Measurements from ENCODE around the gene TMEM223. TPM values are rescaled to one million over a fixed set of nuclear protein-coding genes. Genes with fewer than 3 reads are reported as not detected.
"Not testable (repeated sequence)": the region's sequence is repeated elsewhere in the genome, so short reads cannot be mapped to it uniquely, and the experiment has no call there.

TMEM223 gene, protein sequence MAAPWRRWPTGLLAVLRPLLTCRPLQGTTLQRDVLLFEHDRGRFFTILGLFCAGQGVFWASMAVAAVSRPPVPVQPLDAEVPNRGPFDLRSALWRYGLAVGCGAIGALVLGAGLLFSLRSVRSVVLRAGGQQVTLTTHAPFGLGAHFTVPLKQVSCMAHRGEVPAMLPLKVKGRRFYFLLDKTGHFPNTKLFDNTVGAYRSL
- polyA plus RNA-seq (2013, experiment 1 of 4), result 25.9 TPM
- polyA plus RNA-seq (2013, experiment 2 of 4), result 27.9 TPM
- polyA plus RNA-seq (2013, experiment 3 of 4), result 21.4 TPM
- polyA plus RNA-seq (2013, experiment 4 of 4), result 22.0 TPM

DNA sequence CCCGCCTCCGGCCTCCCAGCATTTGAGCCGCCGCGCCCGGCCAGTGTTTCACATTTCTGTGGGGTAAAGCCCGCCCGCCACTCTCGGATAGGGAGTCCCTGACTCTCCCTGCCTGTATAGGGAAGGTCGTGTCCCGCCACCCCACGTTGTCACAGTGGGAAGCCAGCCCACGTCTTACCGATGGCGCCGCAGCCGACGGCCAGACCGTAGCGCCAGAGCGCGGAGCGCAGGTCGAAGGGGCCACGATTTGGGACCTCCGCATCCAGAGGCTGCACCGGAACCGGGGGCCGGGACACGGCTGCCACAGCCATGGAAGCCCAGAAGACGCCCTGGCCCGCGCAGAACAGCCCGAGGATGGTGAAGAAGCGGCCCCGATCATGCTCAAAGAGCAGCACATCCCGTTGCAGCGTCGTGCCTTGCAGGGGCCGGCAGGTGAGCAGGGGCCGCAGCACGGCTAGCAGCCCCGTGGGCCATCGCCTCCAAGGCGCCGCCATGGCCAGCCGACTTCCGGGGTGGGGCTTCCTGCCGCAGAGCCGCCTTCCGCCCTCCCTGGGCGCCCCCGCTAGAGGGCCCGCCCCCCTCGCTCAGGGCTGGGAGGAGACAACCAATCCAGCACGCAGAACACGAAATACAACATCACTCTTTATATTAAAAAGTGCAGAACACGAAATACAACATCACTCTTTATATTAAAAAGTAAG is at the start of gene TMEM223:
TSS of gene TMEM223 (minus strand) at position 506 of the 701 bp plus-strand sequence. CDS start at position 494, 12 bp downstream.
- Histone ChIP-seq H3K4me3 (ENCODE audit: insufficient read depth, low read depth, low read length) (peak within 1 kb of the TSS; percentile 99), H3K36me3 (ENCODE audit: control insufficient read depth, insufficient read depth, low read length) (peaks cover 29% of the 10 kb centered on the region), H3K27me3 (ENCODE audit: control insufficient read depth, insufficient read depth, low read length, poor library complexity, severe bottlenecking) (no peaks in the 10 kb centered on the region), H3K27ac (ENCODE audit: insufficient read depth, low read depth, low read length, poor library complexity, severe bottlenecking) (peak within 1 kb of the TSS; percentile 59), H3K9me3 (ENCODE audit: control insufficient read depth, low read length) (no peaks in the 10 kb centered on the region), H3K4me1 (ENCODE audit: control insufficient read depth, insufficient read depth, low read length) (peaks cover 6% of the 10 kb centered on the region)
- WGBS, 2 experiments, result 1% methylated on average over 55 to 58 of the region's 58 CpGs

GRCh38 chr11:62840721-62841360 is 49.0 kb upstream of the TMEM223 start:
- H3K9me3 ChIP-seq (ENCODE audit: control insufficient read depth, low read length); H3K27me3 ChIP-seq (ENCODE audit: control insufficient read depth, insufficient read depth, low read length, poor library complexity, severe bottlenecking); H3K36me3 ChIP-seq (ENCODE audit: control insufficient read depth, insufficient read depth, low read length): not testable (repeated sequence)
- Histone ChIP-seq H3K27ac (ENCODE audit: insufficient read depth, low read depth, low read length, poor library complexity, severe bottlenecking) (peak overlapping the region; percentile 96), H3K4me1 (ENCODE audit: control insufficient read depth, insufficient read depth, low read length) (peaks cover 12% of the 10 kb centered on the region), H3K4me3 (ENCODE audit: insufficient read depth, low read depth, low read length) (peak overlapping the region; percentile 85)
- WGBS, 2 experiments, result 4% methylated on average over 41 of the region's 41 CpGs

- H3K36me3 ChIP-seq (ENCODE audit: control insufficient read depth, insufficient read depth, low read length), result peaks cover 15% of the 10 kb centered on the region
- H3K27me3 ChIP-seq (ENCODE audit: control insufficient read depth, insufficient read depth, low read length, poor library complexity, severe bottlenecking), result no peaks in the 10 kb centered on the region
- H3K9me3 ChIP-seq (ENCODE audit: control insufficient read depth, low read length), result no peaks in the 10 kb centered on the region
- H3K4me3 ChIP-seq (ENCODE audit: insufficient read depth, low read depth, low read length), result peak within 1 kb of the TSS; percentile 85
- peak within 1 kb of the TSS; percentile 96 for H3K27ac ChIP-seq (ENCODE audit: insufficient read depth, low read depth, low read length, poor library complexity, severe bottlenecking)
- WGBS, 2 experiments, result 0 to 1% methylated on average over 61 to 62 of the region's 62 CpGs
- peaks cover 12% of the 10 kb centered on the region for H3K4me1 ChIP-seq (ENCODE audit: control insufficient read depth, insufficient read depth, low read length)
These were observed 47.5 kb upstream of the TMEM223 start, which contains the start of gene WDR74 for GRCh38 chr11:62839050-62839945. Gene WDR74, minus strand, starts transcription at chr11:62839590. Its CDS starts 20 bp downstream, at chr11:62839570.

DNA sequence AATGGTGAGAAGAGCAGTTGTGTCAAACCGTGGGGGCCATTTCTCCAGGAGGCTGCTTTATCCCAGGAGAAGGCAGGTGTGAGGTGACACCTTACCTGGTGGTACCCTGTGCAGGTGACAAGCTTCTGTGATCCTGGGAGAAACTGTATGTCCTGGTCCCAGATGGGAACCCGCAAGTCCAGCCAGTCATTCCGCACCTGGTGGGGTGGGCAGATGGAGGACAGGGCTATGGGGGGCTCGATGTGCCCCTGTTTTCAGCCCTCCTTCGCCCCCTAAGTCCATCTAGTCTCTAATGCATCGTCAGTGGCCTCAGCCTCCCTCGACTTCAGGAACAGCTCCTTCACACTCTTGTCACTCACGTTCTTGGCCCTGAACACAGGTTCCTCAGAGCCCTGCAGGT is 43.5 kb upstream of the TMEM223 start:
- peaks cover 15% of the 10 kb centered on the region for H3K36me3 ChIP-seq (ENCODE audit: control insufficient read depth, insufficient read depth, low read length)
- WGBS, 2 experiments, result 90 to 93% methylated on average over 8 of the region's 8 CpGs
- no peak overlapping the region for H3K4me3 ChIP-seq (ENCODE audit: insufficient read depth, low read depth, low read length)
- no peak overlapping the region for H3K27ac ChIP-seq (ENCODE audit: insufficient read depth, low read depth, low read length, poor library complexity, severe bottlenecking)
- H3K9me3 ChIP-seq (ENCODE audit: control insufficient read depth, low read length), result no peaks in the 10 kb centered on the region
- peaks cover 9% of the 10 kb centered on the region for H3K4me1 ChIP-seq (ENCODE audit: control insufficient read depth, insufficient read depth, low read length)
- no peaks in the 10 kb centered on the region for H3K27me3 ChIP-seq (ENCODE audit: control insufficient read depth, insufficient read depth, low read length, poor library complexity, severe bottlenecking)

DNA sequence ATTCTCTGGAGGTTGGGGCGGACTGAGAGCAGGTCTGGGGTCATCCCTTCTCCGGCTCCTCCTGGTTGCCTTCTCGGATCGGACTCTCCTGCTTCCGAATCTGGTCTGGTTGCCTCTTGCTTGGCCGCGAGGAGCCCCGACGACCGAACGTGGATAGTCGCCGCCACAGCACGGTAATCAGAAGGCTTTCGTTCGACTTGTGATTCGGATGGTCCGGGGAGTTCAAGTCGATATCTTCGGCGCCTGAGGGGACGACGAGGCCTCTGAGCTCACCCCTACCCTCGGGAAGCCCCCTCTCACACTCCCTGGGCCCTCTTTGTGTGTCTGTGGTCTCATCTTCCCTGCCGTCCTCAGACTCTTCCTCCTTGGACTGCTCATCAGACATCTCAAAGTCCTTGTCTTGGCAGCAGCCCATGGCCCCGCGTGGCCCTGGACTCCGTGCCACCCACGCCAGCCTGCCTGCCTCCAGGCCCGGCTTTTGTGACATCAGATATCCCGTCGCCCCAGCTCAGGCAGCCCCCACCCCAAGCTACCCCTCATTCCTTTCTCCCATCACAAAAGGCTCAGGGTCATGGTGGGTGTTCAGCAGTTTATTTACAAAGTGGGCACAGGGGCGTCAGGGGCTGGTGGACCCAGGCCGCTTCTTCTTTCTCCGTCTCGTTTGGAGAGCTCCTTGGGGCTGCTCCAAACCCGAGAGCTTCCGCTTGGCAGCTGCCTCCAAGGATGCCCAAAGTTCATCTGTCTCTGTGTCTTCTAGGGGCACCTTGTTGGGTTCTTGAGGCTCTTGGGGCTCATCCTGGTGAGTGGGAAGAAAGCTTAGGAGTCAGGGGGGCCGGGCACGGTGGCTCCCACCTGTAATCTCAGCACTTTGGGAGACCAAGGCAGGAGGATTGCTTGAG is 40.8 kb upstream of the TMEM223 start, which contains the start of gene TEX54:
TSS of gene TEX54 (minus strand) at position 506 of the 899 bp plus-strand sequence.
- 22 to 23% methylated on average over 40 of the region's 40 CpGs for WGBS, 2 experiments
- Histone ChIP-seq H3K27me3 (ENCODE audit: control insufficient read depth, insufficient read depth, low read length, poor library complexity, severe bottlenecking) (no peaks in the 10 kb centered on the region), H3K36me3 (ENCODE audit: control insufficient read depth, insufficient read depth, low read length) (peaks cover 16% of the 10 kb centered on the region), H3K4me3 (ENCODE audit: insufficient read depth, low read depth, low read length) (peak within 1 kb of the TSS; percentile 93), H3K9me3 (ENCODE audit: control insufficient read depth, low read length) (no peaks in the 10 kb centered on the region), H3K27ac (ENCODE audit: insufficient read depth, low read depth, low read length, poor library complexity, severe bottlenecking) (peak within 1 kb of the TSS; percentile 95), H3K4me1 (ENCODE audit: control insufficient read depth, insufficient read depth, low read length) (peaks cover 9% of the 10 kb centered on the region)

GRCh38 chr11:62831520-62832335 is 39.9 kb upstream of the TMEM223 start, which contains the start of gene STX5:
Gene STX5, minus strand, starts transcription at chr11:62832051. Its CDS starts 808 bp downstream, at chr11:62831243.
- H3K27ac ChIP-seq (ENCODE audit: insufficient read depth, low read depth, low read length, poor library complexity, severe bottlenecking), result peak within 1 kb of the TSS; percentile 95
- H3K36me3 ChIP-seq (ENCODE audit: control insufficient read depth, insufficient read depth, low read length), result peaks cover 21% of the 10 kb centered on the region
- H3K4me1 ChIP-seq (ENCODE audit: control insufficient read depth, insufficient read depth, low read length), result peaks cover 9% of the 10 kb centered on the region
- no peaks in the 10 kb centered on the region for H3K27me3 ChIP-seq (ENCODE audit: control insufficient read depth, insufficient read depth, low read length, poor library complexity, severe bottlenecking)
- H3K4me3 ChIP-seq (ENCODE audit: insufficient read depth, low read depth, low read length), result peak within 1 kb of the TSS; percentile 93
- H3K9me3 ChIP-seq (ENCODE audit: control insufficient read depth, low read length), result no peaks in the 10 kb centered on the region
- 0% methylated on average over 64 to 65 of the region's 65 CpGs for WGBS, 2 experiments

DNA sequence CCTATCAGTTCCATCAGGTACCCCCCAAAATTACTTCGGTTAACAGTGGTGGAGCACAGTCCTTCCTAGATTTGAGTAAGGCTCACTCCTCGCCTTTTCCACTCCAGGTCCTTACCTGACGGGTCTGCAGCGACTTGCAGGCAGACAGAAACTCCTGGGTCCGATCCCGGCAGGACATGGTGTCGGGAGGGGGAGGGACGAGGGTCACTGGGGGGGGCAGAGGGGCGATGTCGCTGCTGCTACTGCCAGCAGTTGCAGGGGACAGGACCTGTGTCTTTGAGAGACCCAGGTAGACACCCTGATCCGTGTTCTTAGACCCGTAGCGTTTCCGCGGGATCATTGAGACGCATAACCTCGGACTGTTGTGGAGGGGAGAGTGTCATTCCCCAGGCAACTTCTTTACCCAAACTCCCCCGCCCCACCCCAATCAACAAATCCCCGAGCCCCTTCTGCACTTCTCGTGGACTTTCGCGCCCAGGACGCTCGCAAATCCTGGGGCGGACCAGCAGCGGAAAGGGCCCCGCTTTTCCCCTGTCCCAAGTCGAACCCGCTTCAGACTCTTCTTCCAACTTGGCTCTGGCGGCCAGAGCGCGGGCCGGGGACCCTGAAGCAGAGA is 39.2 kb upstream of the TMEM223 start:
- H3K36me3 ChIP-seq (ENCODE audit: control insufficient read depth, insufficient read depth, low read length), result peaks cover 21% of the 10 kb centered on the region
- no peaks in the 10 kb centered on the region for H3K9me3 ChIP-seq (ENCODE audit: control insufficient read depth, low read length)
- H3K4me3 ChIP-seq (ENCODE audit: insufficient read depth, low read depth, low read length), result peak overlapping the region; percentile 93
- peaks cover 9% of the 10 kb centered on the region for H3K4me1 ChIP-seq (ENCODE audit: control insufficient read depth, insufficient read depth, low read length)
- H3K27me3 ChIP-seq (ENCODE audit: control insufficient read depth, insufficient read depth, low read length, poor library complexity, severe bottlenecking), result no peaks in the 10 kb centered on the region
- 1 to 2% methylated on average over 33 of the region's 33 CpGs for WGBS, 2 experiments
- peak overlapping the region; percentile 95 for H3K27ac ChIP-seq (ENCODE audit: insufficient read depth, low read depth, low read length, poor library complexity, severe bottlenecking)

- not testable (repeated sequence) for H3K9me3 ChIP-seq (ENCODE audit: control insufficient read depth, low read length); H3K27me3 ChIP-seq (ENCODE audit: control insufficient read depth, insufficient read depth, low read length, poor library complexity, severe bottlenecking); H3K4me3 ChIP-seq (ENCODE audit: insufficient read depth, low read depth, low read length); H3K4me1 ChIP-seq (ENCODE audit: control insufficient read depth, insufficient read depth, low read length); H3K27ac ChIP-seq (ENCODE audit: insufficient read depth, low read depth, low read length, poor library complexity, severe bottlenecking)
- peaks cover 23% of the 10 kb centered on the region for H3K36me3 ChIP-seq (ENCODE audit: control insufficient read depth, insufficient read depth, low read length)
- 92 to 95% methylated on average over 8 of the region's 8 CpGs for WGBS, 2 experiments
These were observed 36.3 kb upstream of the TMEM223 start for GRCh38 chr11:62828130-62828529.

Measured in ectodermal cell (in vitro differentiated cells).